Measurements from ENCODE around the gene FOXL3.
"Not testable (repeated sequence)": the region's sequence is repeated elsewhere in the genome, so short reads cannot be mapped to it uniquely, and the experiment has no call there.

The FOXL3 gene

DNA sequence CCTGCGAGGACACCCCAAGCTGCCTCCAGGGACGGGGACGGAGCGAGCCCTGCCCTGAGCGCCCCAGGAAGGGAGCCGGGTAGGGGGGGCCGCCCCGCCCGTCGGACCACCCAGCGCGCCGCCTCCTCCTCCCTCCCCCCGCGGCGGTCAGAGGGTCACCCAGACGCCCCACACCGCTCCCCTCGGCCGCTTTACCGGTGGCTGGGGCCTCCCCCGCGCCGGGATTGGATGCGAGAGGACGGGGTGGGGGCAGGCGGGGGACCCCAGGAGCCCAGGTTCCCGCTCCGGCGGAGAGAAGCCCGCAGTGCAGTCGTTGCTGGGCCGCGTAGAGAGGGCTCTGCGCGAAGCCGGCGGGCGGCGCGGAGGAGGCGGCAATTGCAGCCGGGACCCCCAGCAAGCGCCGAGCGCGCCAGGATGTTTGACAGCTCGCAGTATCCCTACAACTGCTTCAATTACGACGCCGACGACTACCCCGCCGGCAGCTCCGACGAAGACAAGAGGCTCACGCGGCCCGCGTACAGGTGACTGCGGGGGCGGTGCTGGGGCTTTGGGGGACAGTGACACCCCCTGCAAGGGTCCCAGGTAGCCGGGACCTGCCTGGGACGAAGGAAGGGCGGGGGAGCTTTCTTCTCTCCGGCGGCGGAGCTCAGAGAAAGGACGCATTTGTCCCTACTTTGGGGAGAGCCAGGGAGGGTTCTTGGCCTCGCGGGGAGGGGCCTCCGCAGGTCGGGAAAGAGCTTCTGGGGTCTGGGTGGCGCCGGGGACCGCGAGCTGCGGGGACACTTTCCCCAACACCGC is at the start of gene FOXL3:
TSS of gene FOXL3 (plus strand) at position 415 of the 798 bp plus-strand sequence. CDS start at position 415, 0 bp downstream.
- DNase-seq = no peak

- no peak for DNase-seq
These were observed 49.0 kb upstream of the FOXL3 start for GRCh38 chr7:240887-241421.

GRCh38 chr7:241513-241912 is 48.5 kb upstream of the FOXL3 start:
- DNase-seq = no peak

GRCh38 chr7:242826-243579 is 47.0 kb upstream of the FOXL3 start:
- DNase-seq = not testable (repeated sequence)

DNA sequence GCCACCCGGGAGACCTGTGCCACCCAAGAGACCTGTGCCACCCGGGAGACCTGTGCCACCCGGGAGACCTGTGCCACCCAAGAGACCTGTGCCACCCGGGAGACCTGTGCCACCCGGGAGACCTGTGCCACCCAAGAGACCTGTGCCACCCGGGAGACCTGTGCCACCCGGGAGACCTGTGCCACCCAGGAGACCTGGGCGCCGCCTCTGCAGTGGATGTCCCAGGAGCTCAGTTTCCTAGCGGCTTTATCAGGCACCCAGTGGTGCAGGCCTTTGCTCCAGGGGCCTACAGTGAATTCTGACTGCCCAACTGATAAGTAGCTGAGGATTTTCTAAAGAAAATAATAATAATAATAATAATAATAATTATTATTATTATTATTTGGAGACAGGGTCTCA is 46.4 kb upstream of the FOXL3 start:
- DNase-seq = not testable (repeated sequence)

- no peak for DNase-seq
These were observed 45.0 kb upstream of the FOXL3 start for GRCh38 chr7:244974-245373.

DNA sequence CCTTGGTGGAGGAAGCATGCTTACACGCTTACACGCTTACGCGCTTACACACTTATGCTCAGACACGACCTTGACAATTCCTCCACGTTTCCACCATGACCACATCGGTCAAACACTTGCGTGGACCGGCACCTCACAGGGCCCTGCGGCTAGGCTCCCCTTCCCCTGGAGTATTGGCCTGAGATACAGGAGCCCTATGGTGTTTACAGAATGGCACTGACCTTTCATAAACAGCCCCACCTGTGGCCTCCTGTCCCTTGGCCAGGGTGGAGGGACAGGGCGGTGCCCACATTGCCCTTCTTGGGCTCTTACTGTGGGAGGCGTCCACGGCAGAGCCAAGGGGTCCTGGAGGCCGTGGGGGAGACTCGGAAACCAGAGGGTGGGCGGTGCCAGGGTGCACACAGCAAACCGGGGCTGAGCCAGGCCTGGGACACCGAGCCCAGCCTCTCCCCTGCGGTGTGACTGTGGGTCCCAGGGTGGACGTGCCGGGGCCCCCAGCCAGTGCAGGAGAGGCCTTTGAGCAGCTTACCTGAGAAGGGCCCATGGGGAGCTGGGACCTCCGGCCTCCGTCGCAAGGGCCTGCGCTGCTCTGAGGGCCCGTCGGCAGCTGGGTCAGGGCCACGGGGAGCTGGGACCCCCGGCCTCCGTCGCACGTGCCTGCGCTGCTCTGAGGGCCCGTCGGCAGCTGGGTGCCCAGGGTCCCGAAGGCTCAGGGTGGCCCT is 44.2 kb upstream of the FOXL3 start:
- DNase-seq = no peak

- no peak for DNase-seq
These were observed 43.5 kb upstream of the FOXL3 start for GRCh38 chr7:246451-246850.

DNA sequence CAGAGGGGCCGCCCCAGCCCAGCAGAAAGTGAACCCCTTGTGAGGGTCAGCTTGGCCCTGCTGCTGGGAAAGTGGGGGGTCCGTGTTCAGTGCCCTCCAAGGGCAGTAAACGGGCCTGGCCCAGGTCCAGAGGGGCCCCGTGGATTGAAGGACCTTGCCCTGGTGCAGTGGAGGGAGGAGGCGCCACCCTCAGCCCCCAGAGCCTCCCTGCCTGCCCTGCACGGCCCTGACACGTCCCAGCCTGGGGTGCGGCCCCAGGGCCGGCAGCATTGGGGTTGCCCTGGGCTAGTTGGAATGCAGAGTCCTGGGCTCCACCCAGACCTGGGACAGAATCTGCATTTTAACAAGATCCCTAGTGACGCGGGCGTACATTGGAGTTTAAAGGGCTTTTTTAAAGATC is 42.8 kb upstream of the FOXL3 start:
- no peak for DNase-seq

- no peak for DNase-seq
These were observed 42.3 kb upstream of the FOXL3 start for GRCh38 chr7:247636-248035.

- no peak for DNase-seq
These were observed 41.1 kb upstream of the FOXL3 start for GRCh38 chr7:248732-249435.

DNA sequence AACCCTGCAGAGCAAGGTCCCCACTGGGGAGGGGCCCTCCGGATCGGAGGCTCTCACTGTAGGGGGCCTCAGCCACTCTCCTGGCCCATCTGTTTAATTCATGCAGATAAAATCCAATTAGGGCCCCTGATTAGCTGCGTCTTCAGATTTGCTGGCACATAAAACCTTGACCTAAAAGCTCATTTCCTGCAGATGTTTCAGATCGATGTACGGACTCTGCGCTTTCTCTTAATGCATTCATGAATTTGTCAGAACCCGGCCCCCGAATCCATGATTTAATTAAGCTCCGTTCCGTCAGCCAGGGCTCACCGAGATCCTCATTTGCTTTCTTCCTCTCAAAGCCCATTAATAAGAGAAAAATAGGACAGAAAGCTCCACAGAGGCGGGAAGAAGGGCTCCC is 40.0 kb upstream of the FOXL3 start:
- no peak for DNase-seq

DNA sequence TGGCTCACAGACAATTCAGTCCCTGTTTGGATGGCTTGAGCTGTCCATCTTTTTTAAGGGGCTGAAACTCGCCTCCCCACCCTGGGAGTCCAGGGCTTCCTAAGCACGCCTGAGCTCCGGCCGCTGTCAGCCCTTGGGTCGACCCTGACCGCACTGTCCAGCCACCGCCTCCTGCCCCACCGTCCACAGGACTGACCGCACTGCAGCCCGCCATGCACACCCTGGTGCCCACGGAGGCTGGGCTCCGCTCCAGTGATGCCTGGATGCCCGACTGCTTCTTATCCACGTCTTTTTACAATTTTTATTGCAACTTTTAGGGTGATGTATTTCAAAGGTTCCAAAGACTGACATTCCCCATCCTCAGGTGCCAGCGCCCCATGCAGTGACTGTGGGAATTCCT is 39.4 kb upstream of the FOXL3 start:
- DNase-seq = no peak

DNA sequence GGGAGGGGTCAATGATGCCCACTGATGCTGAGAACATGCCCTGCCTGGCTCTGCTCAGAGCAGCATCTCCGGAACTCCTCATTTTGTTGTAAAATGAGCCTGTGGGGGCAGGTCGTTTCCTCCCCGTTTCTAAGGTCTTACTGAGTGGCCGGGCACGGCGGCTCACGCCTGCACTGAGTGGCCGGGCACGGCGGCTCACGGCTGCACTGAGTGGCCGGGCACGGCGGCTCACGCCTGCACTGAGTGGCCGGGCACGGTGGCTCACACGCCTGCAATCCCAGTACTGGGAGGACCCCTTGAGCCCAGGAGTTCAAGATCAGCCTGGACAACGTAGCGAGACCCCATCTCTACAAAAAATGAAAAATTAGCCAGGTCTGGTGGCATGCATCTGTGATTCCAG is 39.0 kb upstream of the FOXL3 start:
- no peak for DNase-seq

DNA sequence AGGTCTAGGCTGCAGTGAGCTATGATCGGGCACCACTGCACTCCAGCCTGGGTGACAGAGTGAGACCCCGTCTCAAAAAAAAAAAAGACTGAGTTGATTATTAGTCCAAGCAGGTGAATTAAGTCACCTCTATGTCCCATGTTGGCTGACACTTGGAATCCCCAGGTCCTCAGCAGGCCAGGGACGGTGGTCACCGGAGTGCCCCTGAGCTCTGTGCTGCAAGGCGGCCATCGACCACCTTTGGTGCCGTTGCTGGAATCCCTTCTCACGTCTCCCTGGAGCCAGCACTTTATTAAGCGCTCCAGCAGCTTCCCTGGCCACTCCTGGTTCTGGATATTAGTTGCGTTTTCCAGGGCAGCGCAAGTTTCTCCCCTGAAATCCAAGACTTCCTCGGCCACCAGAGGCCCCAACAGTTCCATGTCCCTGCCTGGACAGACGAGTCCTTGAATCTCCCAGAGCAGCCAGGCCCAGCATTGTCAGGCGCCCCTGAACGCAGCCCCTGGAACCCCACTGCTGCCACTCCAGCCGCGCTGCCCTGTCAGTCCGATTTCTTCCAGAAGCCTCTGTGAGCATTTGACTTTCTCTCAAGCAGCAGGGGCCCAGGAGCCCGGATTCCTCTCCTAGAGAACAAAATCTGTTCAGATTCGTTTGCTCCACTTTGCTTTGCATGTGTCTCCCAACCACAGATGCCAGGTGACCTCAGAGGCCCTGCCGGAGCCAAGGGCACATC is 38.4 kb upstream of the FOXL3 start:
- DNase-seq = no peak

DNA sequence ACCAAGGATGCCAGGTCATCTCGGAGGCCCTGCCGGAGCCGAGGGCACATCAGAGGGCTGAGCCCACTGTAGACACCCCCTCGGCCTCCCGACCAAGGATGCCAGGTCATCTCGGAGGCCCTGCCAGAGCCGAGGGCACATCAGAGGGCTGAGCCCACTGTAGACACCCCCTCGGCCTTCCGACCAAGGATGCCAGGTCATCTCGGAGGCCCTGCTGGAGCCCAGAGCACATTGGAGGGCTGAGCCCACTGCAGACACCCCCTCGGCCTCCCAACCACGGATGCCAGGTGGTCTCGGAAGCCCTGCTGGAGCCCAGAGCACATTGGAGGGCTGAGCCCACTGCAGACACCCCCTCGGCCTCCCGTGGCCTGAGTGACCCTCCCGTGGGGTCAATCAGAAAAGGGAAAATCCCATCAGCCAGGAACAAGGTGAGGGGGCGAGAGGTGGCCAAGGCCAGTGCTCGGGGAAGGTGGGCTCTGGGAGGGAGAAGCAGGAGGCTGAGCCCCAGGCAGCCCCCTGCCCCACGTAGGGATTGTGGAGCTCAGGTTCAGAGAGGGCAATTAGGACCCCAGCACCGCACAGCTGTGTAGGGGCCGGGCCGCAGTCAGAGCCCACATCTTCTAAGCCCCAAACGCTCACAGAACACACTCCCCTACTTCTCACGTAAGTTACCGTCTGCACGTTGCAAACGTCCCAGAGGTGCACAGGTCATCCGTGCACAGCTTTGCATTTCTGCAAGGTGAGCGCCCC is 37.6 kb upstream of the FOXL3 start:
- DNase-seq = no peak

DNA sequence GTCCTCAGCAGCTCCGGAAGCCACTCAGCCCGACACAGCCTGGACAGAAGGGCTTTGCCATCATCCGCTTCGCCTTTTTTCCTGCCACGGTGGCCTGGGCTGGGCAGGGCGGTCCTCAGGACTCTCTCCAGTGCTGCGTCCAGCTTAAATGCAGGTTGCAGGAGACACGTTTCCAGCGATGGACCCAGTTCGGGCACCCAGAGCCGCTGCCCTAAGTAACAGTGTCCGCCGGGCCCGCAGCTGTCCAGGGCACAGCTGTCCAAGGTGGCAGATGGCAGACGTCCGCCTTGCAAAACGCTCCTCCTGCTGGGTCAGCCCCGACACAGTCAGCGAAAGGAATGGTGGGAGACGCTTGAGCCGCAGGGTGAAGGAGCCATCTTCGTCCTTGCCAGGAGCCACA is 37.0 kb upstream of the FOXL3 start:
- DNase-seq = no peak

- no peak for DNase-seq
These were observed 36.2 kb upstream of the FOXL3 start for GRCh38 chr7:253581-254336.

DNA sequence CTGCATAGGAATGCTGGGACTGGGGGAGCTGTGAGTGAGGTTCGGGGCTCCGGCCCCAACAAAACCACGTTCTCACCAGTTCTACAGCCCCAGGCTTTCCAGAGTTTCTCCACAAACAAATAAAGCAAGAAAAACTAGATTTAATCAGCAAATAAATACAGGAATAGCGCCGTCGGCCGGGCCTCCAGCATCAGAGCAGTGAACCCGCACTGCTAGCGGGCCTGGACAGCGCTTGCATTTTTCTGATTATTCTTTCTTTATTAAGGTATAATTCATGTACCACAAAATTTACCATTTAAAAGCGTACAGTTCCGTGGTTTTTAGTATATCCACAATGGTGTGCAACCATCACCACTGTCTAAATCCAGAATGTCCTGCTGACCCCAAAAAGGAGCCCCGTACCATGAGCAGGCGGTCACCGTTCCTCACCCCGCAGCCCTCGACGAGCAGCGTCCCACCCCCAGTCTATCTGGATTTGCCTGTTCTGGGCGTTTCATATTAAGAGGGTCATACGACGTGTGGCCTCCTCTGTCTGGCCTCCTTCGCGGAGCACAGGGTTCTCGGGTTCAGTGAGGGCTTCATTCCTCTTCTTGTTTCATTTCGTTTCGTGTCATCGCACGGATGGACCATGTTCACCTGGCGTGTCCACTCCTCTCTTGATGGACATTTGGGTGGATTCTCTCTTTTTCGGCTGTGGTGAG is 35.5 kb upstream of the FOXL3 start:
- DNase-seq = no peak

- DNase-seq = no peak
These were observed 34.9 kb upstream of the FOXL3 start for GRCh38 chr7:255038-255435.
